Lung (tissue), 12 donors: ENCODE results near the gene GRK6. TPM values are rescaled to one million over a fixed set of nuclear protein-coding genes. Genes with fewer than 3 reads are reported as not detected.

Experiments
- ATAC-seq: fragments of 200-7000 bp; cut with Tn5 transposase; one replicate; pipeline ENCODE4 v1.9.1; 2020; ENCODE audit warnings: moderate number of reproducible peaks; ENCODE audit not compliant: insufficient read depth, low FRiP score
- DNase-seq, 3 donors: peaks; one replicate each; pipeline ENCODE4 v3.0.0-alpha.2; 2013 to 2017
- H3K27ac ChIP-seq, 2 donors: one replicate each; pipeline ENCODE4 v1.5.1; 2013; ENCODE audit warnings: mild to moderate bottlenecking in 2 of 2, moderate library complexity in 2 of 2, control low read depth in 1 of 2, inconsistent platforms in 1 of 2, low read depth in 1 of 2, low read length in 1 of 2
- H3K27me3 ChIP-seq, 3 donors: one replicate each; pipeline ENCODE4 v1.5.1; 2013; ENCODE audit warnings: low read length in 2 of 3; ENCODE audit not compliant: control insufficient read depth in 3 of 3, insufficient read depth in 3 of 3
- H3K36me3 ChIP-seq, 4 donors: one replicate each; pipeline ENCODE4 v1.5.1; 2013; ENCODE audit warnings: low read length in 4 of 4, mild to moderate bottlenecking in 1 of 4, moderate library complexity in 1 of 4; ENCODE audit not compliant: control insufficient read depth in 4 of 4, insufficient read depth in 4 of 4
- H3K4me1 ChIP-seq, 5 donors: one replicate each; pipeline ENCODE4 v1.5.1; 2013; ENCODE audit warnings: low read length in 5 of 5, mild to moderate bottlenecking in 2 of 5, moderate library complexity in 1 of 5; ENCODE audit not compliant: control insufficient read depth in 5 of 5, insufficient read depth in 5 of 5
- H3K4me3 ChIP-seq: one replicate; pipeline ENCODE4 v1.5.1; 2013; ENCODE audit warnings: mild to moderate bottlenecking, control low read depth, moderate library complexity
- H3K9ac ChIP-seq, 2 donors: one replicate each; pipeline ENCODE4 v1.5.1; 2013; ENCODE audit warnings: low read length in 2 of 2, control low read depth in 1 of 2; ENCODE audit not compliant: insufficient read depth in 1 of 2
- H3K9me3 ChIP-seq, 4 donors: one replicate each; pipeline ENCODE4 v1.5.1; 2013; ENCODE audit warnings: low read length in 3 of 4, mild to moderate bottlenecking in 1 of 4, moderate library complexity in 1 of 4; ENCODE audit not compliant: control insufficient read depth in 4 of 4, insufficient read depth in 3 of 4
- WGBS, 2 donors: extraction: QIAGEN DNeasy Blood & Tissue Kit; methylation state at CpG; one replicate each; pipeline ENCODE4 v1.1.7; 2013; 5-methylcytosine and 5-hydroxymethylcytosine counted together
- polyA plus RNA-seq, 2 donors: library from polyadenylated mRNA; stranded (reverse); fragments of 200-250 nt; gene quantifications; one replicate each; pipeline ENCODE4 v1.2.1, GENCODE V29; 2013
- total RNA-seq, 2 donors: library from RNA; depleted of rRNA in 1 of 2; stranded (reverse); fragments of >200 nt in 1 of 2; gene quantifications; one replicate each; pipeline ENCODE4 v1.2.1, GENCODE V29; 2014 to 2021
- TF ChIP-seq, protein P1 (sequence below): IDR thresholded peaks from 2 replicates; pipeline ENCODE4 v1.5.1; 2012; ENCODE audit warnings: mild to moderate bottlenecking; ENCODE audit errors: control extremely low read depth, extremely low read depth
- donor health status: control.
- donor health status: control.
- donor health status: Bipolar disorder and iron deficiency.
- donor health status: healthy.
- donor health status: DM: yes; HTN: yes; CAD: no.

GRK6 gene
- total and polyA plus RNA-seq, 4 donors, result 20.7 to 68.0 (median 40.3) TPM

- peaks cover 3 to 22% (median 9%) of the 10 kb centered on the region in 5 donors for H3K4me1 ChIP-seq
- peaks cover 0 to 25% (median 6%) of the 10 kb centered on the region in 4 donors for H3K36me3 ChIP-seq
- no peaks in the 10 kb centered on the region for H3K27me3 ChIP-seq
- peak overlapping the region in 1 of 2 donors; percentile 51 for H3K27ac ChIP-seq
- peak overlapping the region in 1 of 2 donors; percentile 35 for H3K9ac ChIP-seq
- H3K9me3 ChIP-seq, result no peaks in the 10 kb centered on the region
- ATAC-seq (no peak), DNase-seq (peak in 2 of 3 donors; percentile 46 to 56)
- H3K4me3 ChIP-seq, result no peak overlapping the region
- WGBS, 2 donors, result 60 to 64% methylated on average over 14 of the region's 14 CpGs
- TF ChIP-seq, protein P1, sequence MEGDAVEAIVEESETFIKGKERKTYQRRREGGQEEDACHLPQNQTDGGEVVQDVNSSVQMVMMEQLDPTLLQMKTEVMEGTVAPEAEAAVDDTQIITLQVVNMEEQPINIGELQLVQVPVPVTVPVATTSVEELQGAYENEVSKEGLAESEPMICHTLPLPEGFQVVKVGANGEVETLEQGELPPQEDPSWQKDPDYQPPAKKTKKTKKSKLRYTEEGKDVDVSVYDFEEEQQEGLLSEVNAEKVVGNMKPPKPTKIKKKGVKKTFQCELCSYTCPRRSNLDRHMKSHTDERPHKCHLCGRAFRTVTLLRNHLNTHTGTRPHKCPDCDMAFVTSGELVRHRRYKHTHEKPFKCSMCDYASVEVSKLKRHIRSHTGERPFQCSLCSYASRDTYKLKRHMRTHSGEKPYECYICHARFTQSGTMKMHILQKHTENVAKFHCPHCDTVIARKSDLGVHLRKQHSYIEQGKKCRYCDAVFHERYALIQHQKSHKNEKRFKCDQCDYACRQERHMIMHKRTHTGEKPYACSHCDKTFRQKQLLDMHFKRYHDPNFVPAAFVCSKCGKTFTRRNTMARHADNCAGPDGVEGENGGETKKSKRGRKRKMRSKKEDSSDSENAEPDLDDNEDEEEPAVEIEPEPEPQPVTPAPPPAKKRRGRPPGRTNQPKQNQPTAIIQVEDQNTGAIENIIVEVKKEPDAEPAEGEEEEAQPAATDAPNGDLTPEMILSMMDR, result no peak
Measured at GRCh38 chr5:177479774-177480173, 53.3 kb downstream of the GRK6 start.

GRCh38 chr5:177482359-177482795 is 55.9 kb downstream of the GRK6 start:
- H3K4me1 ChIP-seq, result peaks cover 3 to 16% (median 9%) of the 10 kb centered on the region in 5 donors
- H3K9ac ChIP-seq, result no peak overlapping the region
- H3K27me3 ChIP-seq, result no peaks in the 10 kb centered on the region
- peaks cover 0 to 3% (median 0%) of the 10 kb centered on the region in 4 donors for H3K9me3 ChIP-seq
- ATAC-seq (no peak), DNase-seq (no peak)
- WGBS, 2 donors, result 92 to 94% methylated on average over 10 of the region's 10 CpGs
- TF ChIP-seq, protein P1, result no peak
- H3K36me3 ChIP-seq, result peaks cover 0 to 33% (median 14%) of the 10 kb centered on the region in 4 donors
- no peak overlapping the region for H3K27ac ChIP-seq
- H3K4me3 ChIP-seq, result no peak overlapping the region

GRCh38 chr5:177483042-177483441 is 56.6 kb downstream of the GRK6 start:
- no peak overlapping the region for H3K27ac ChIP-seq
- no peak for ATAC-seq
- no peak for DNase-seq
- H3K9me3 ChIP-seq, result peaks cover 0 to 3% (median 0%) of the 10 kb centered on the region in 4 donors
- H3K9ac ChIP-seq, result no peak overlapping the region
- H3K4me3 ChIP-seq, result no peak overlapping the region
- 96 to 98% methylated on average over 9 of the region's 9 CpGs for WGBS, 2 donors
- peaks cover 0 to 39% (median 17%) of the 10 kb centered on the region in 4 donors for H3K36me3 ChIP-seq
- TF ChIP-seq, protein P1, result no peak
- no peaks in the 10 kb centered on the region for H3K27me3 ChIP-seq
- H3K4me1 ChIP-seq, result peaks cover 3 to 16% (median 9%) of the 10 kb centered on the region in 5 donors
